HG03135 (cell line): ENCODE measurements around the gene EZH2.

Source experiments
- ATAC-seq: cut with Tn5 transposase; IDR thresholded peaks from one replicate; pipeline ENCODE4 v1.9.1; 2021; ENCODE audit warnings: mild to moderate bottlenecking, moderate library complexity; ENCODE audit not compliant: unreplicated experiment

Gene EZH2

GRCh38 chr7:148773334-148773733, 110.8 kb downstream of the EZH2 start:
- peak; percentile 88 for ATAC-seq

- no peak for ATAC-seq
Measured at GRCh38 chr7:148772297-148773089, 111.6 kb downstream of the EZH2 start.

DNA sequence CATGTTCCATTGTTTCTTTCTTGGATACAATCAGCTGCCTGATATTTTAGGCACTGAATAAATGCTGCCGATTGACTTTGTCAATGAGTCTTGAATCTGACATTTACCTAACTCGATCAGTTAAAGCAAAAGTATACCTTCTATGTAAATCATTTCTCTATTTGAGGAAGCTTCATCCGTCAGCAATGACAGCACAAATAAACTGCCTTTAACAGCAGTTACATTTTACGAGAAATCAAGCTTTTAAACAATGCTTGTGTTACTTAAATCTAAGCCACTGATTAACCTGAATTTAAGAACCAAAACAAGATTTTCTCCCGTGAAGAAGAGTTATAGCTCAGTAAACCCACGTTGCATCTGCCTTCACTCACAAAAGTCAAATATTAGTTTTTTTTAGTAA, 114.1 kb downstream of the EZH2 start:
- no peak for ATAC-seq

GRCh38 chr7:148763622-148764021, 120.5 kb downstream of the EZH2 start:
- no peak for ATAC-seq

- ATAC-seq, result no peak
Measured at GRCh38 chr7:148761499-148762278, 122.4 kb downstream of the EZH2 start.
